ENCODE measurements around the gene MAPT.
A peak's percentile ranks its signal among the peaks of the same experiment; 100 is the strongest.

The MAPT gene

DNA sequence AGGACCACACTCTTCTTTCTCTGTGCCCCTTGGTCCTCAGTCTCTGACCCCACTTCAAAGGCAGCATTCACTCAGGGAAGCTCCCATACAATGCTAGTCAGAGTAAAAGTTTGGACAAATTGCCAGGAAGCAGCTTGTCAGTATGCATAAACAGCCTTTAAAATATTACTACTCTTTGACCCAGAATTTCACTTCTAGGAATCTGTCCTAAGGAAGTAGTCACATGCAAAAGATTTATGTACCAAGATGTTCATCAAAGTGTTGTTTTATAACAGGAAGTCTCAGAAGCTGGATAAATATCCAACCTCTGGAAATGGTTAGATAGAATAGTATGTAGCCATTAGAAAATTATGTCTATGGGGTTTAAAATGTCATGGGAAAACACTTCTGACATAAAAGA is 31.0 kb downstream of the MAPT start:
- Mint-ChIP-seq H3K36me3 (ENCODE audit: low read depth) (no peaks in the 10 kb centered on the region), H3K9me3 (no peaks in the 10 kb centered on the region), H3K4me1 (peaks cover 14% of the 10 kb centered on the region), H3K27ac (peak overlapping the region; percentile 11 to 81 (median 11)), H3K4me3 (peak overlapping the region in 1 of 3 experiments; percentile 14), H3K27me3 (ENCODE audit: low read depth) (peaks cover 17% of the 10 kb centered on the region)
- TF ChIP-seq CTCF (IDR thresholded peaks at IDR 0.05; ENCODE audit: unreplicated experiment in 3 of 3) = no peak

GRCh38 chr17:45927247-45927646 is 32.9 kb downstream of the MAPT start:
- Mint-ChIP-seq H3K9me3 (no peaks in the 10 kb centered on the region), H3K36me3 (ENCODE audit: low read depth) (no peaks in the 10 kb centered on the region), H3K4me3 (no peak overlapping the region), H3K27me3 (ENCODE audit: low read depth) (peaks cover 17% of the 10 kb centered on the region), H3K27ac (no peak overlapping the region), H3K4me1 (peaks cover 14% of the 10 kb centered on the region)
- no peak for TF ChIP-seq CTCF (IDR thresholded peaks at IDR 0.05; ENCODE audit: unreplicated experiment in 3 of 3)

DNA sequence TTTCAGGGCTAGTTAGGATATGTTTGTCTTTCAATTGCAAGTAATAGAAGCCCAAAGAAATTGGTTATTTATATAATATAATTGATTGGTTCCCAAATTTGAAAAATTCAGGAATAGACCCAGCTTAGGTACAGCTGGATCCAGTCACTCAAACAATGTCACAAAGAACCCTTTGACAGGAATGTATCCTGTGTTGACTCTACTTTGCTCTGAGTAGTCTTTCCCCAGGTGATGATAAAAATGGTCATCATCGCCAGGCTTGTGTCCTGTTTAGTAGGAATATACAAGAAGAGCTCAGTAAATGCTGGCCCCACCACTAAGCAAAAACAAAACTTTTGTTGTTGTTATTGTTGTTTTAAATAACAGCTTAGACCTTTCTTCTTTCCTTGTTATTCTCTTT is 35.0 kb downstream of the MAPT start:
- TF ChIP-seq CTCF (IDR thresholded peaks at IDR 0.05; ENCODE audit: unreplicated experiment in 3 of 3) = no peak
- no peaks in the 10 kb centered on the region for H3K36me3 Mint-ChIP-seq (ENCODE audit: low read depth)
- H3K27me3 Mint-ChIP-seq (ENCODE audit: low read depth) = peaks cover 7% of the 10 kb centered on the region
- no peaks in the 10 kb centered on the region for H3K9me3 Mint-ChIP-seq
- no peak overlapping the region for H3K4me3 Mint-ChIP-seq
- peaks cover 6% of the 10 kb centered on the region for H3K4me1 Mint-ChIP-seq
- no peak overlapping the region for H3K27ac Mint-ChIP-seq

DNA sequence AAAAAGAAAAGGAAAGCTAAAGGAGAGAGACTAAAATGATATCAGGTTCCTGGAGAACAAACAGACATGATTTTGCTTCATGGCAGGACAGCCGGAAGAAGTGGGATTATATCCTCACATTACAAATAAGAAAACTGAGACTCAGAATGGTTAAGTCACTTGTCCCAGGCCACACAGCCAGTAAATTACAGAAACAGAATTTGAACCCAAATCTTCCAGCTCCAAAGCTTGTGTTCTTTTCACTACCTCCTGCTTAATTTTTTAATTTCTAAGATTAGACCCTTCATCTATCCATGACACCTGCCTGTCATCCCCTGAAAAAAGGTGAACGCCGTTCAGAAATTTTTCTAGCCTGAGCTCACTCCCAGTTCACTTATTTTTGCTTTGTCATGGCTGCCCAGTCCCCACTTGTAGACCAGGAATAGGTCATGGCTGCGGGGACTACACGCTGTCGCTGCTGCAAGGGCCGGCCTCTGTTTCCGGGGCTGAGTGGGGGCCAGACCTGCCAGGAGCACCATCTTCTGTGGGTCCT is 36.1 kb downstream of the MAPT start:
- TF ChIP-seq CTCF (IDR thresholded peaks at IDR 0.05; ENCODE audit: unreplicated experiment in 3 of 3) = no peak
- no peak overlapping the region for H3K4me3 Mint-ChIP-seq
- H3K27me3 Mint-ChIP-seq (ENCODE audit: low read depth) = peaks cover 3% of the 10 kb centered on the region
- H3K36me3 Mint-ChIP-seq (ENCODE audit: low read depth) = no peaks in the 10 kb centered on the region
- no peaks in the 10 kb centered on the region for H3K9me3 Mint-ChIP-seq
- H3K4me1 Mint-ChIP-seq = no peaks in the 10 kb centered on the region
- H3K27ac Mint-ChIP-seq = no peak overlapping the region

GRCh38 chr17:45931677-45932076 is 37.3 kb downstream of the MAPT start:
- H3K4me3 Mint-ChIP-seq = no peak overlapping the region
- H3K4me1 Mint-ChIP-seq = peaks cover 5% of the 10 kb centered on the region
- no peaks in the 10 kb centered on the region for H3K9me3 Mint-ChIP-seq
- no peak for TF ChIP-seq CTCF (IDR thresholded peaks at IDR 0.05; ENCODE audit: unreplicated experiment in 3 of 3)
- peaks cover 7% of the 10 kb centered on the region for H3K27me3 Mint-ChIP-seq (ENCODE audit: low read depth)
- H3K36me3 Mint-ChIP-seq (ENCODE audit: low read depth) = no peaks in the 10 kb centered on the region
- H3K27ac Mint-ChIP-seq = no peak overlapping the region
